SK-N-SH (cell line): ENCODE measurements around the gene RPL22. TPM values are rescaled to one million over a fixed set of nuclear protein-coding genes. Genes with fewer than 3 reads are reported as not detected.
A peak's percentile ranks its signal among the peaks of the same experiment; 100 is the strongest.

Source experiments
- CTCF ChIA-PET: fragments of 300-600, 350-600 bp; formaldehyde crosslinking; extraction: SDS; loops from one replicate; lab custom pipeline; 2021; lab: Yijun Ruan, JAX
- POLR2A ChIA-PET: fragments of 350-600 bp; sonication (Branson Sonifier 250); formaldehyde crosslinking; extraction: SDS; loops from one replicate; lab custom pipeline; 2020; ENCODE audit warnings: antibody characterized with exemption, inconsistent platforms; lab: Yijun Ruan, JAX
- DNase-seq: peaks from one replicate; pipeline ENCODE4 v3.0.0; 2012
- H2AFZ ChIP-seq: fragments of 200-600 bp; sonication (generic); 2 replicates; pipeline ENCODE4 v1.8.1; 2016; ENCODE audit warnings: antibody characterized with exemption, mild to moderate bottlenecking, low read depth
- H3F3A ChIP-seq: fragments of 200-600 bp; sonication (generic); replicated peaks from 2 replicates; pipeline ENCODE3; 2016; ENCODE audit warnings: antibody characterized with exemption, mild to moderate bottlenecking; ENCODE audit not compliant: insufficient read depth
- H3K27ac ChIP-seq, 2 experiments: fragments of 200-500 bp in 1 of 2; fragments of 200-600 bp in 1 of 2; sonication (Bioruptor generic) in 1 of 2; sonication (generic), shearing (Covaris generic) in 1 of 2; 2 replicates each; pipeline versions ENCODE4 v1.5.1 to v1.6.1; 2014 to 2016; ENCODE audit warnings: low read depth in 2 of 2, inconsistent platforms in 1 of 2, low read length in 1 of 2, mild to moderate bottlenecking in 1 of 2, mixed read lengths in 1 of 2
- H3K27me3 ChIP-seq: fragments of 200-600 bp; sonication (generic), shearing (Covaris generic); 2 replicates; pipeline ENCODE4 v1.6.1; 2016; ENCODE audit warnings: mixed run types; ENCODE audit not compliant: insufficient read depth
- H3K36me3 ChIP-seq, 2 experiments: fragments of 200-500 bp in 1 of 2; fragments of 200-600 bp in 1 of 2; sonication (Bioruptor generic) in 1 of 2; sonication (generic) in 1 of 2; replicated peaks in 1 of 2; 2 replicates each; pipeline versions ENCODE3 to v1.5.1; 2014 to 2016; ENCODE audit warnings: low read length in 1 of 2, mild to moderate bottlenecking in 1 of 2; ENCODE audit not compliant: insufficient read depth in 2 of 2, control insufficient read depth in 1 of 2
- H3K4me1 ChIP-seq, 2 experiments: fragments of 200-500 bp in 1 of 2; fragments of 200-600 bp in 1 of 2; sonication (Bioruptor generic) in 1 of 2; sonication (generic), shearing (Covaris generic) in 1 of 2; 2 replicates each; pipeline versions ENCODE4 v1.5.1 to v1.6.1; 2014 to 2016; ENCODE audit warnings: low read depth in 1 of 2, low read length in 1 of 2, mixed run types in 1 of 2; ENCODE audit not compliant: insufficient read depth in 2 of 2, control insufficient read depth in 1 of 2
- H3K4me2 ChIP-seq: fragments of 200-600 bp; sonication (generic), shearing (Covaris generic); 2 replicates; pipeline ENCODE4 v1.6.1; 2017; ENCODE audit warnings: mixed run types
- H3K4me3 ChIP-seq, 2 experiments: fragments of 200-500 bp in 1 of 2; fragments of 200-600 bp in 1 of 2; sonication (Bioruptor generic) in 1 of 2; sonication (generic), shearing (Covaris generic) in 1 of 2; 2 replicates each; pipeline versions ENCODE4 v1.5.1 to v1.8.1; 2014 to 2016; ENCODE audit warnings: low read depth in 2 of 2, inconsistent platforms in 1 of 2, low read length in 1 of 2, mild to moderate bottlenecking in 1 of 2, mixed read lengths in 1 of 2, moderate library complexity in 1 of 2
- H3K79me2 ChIP-seq: fragments of 200-600 bp; sonication (generic); 2 replicates; pipeline ENCODE4 v1.8.1; 2017; ENCODE audit warnings: mild to moderate bottlenecking; ENCODE audit not compliant: insufficient read depth
- H3K9ac ChIP-seq: fragments of 200-600 bp; sonication (generic); 2 replicates; pipeline ENCODE4 v1.6.1; 2017; ENCODE audit warnings: mixed run types
- H3K9me2 ChIP-seq: fragments of 200-600 bp; sonication (generic); 2 replicates; pipeline ENCODE4 v1.6.1; 2017; ENCODE audit warnings: mixed run types
- H3K9me3 ChIP-seq: fragments of 200-600 bp; sonication (generic); 2 replicates; pipeline ENCODE4 v1.6.1; 2017; ENCODE audit warnings: mixed run types, mild to moderate bottlenecking, moderate library complexity
- H4K20me1 ChIP-seq: fragments of 200-600 bp; sonication (generic); 2 replicates; pipeline ENCODE4 v1.6.1; 2017; ENCODE audit warnings: mild to moderate bottlenecking, mixed run types; ENCODE audit not compliant: insufficient read depth
- CHD2 ChIP-seq: fragments of 150-350 bp; IDR thresholded peaks from 2 replicates; pipeline ENCODE4 v1.6.1; 2018; ENCODE audit warnings: low read length; ENCODE audit not compliant: partially characterized antibody
- EP300 ChIP-seq, 2 experiments: IDR thresholded peaks; 2 replicates each; pipeline versions ENCODE4 v1.4.0 to v1.6.1; 2012; ENCODE audit warnings: borderline replicate concordance in 1 of 2, low read depth in 1 of 2, low read length in 1 of 2
- FOXJ3 ChIP-seq: sonication (generic); formaldehyde crosslinking; IDR thresholded peaks from 2 replicates; pipeline ENCODE4 v1.5.1; 2020; ENCODE audit warnings: mild to moderate bottlenecking, missing genetic modification reagents
- IRF3 ChIP-seq: fragments of 150-350 bp; IDR thresholded peaks from 2 replicates; pipeline ENCODE4 v1.6.1; 2016; ENCODE audit warnings: mild to moderate bottlenecking, low read depth, low read length
- MEF2A ChIP-seq: IDR thresholded peaks from 2 replicates; pipeline ENCODE4 v1.4.0; 2012; ENCODE audit warnings: low read depth, borderline replicate concordance
- MXI1 ChIP-seq: IDR thresholded peaks from 2 replicates; pipeline ENCODE4 v1.6.1; 2012; ENCODE audit warnings: mild to moderate bottlenecking, low read depth, low read length, improper control_type of control experiment
- POLR2AphosphoS5 ChIP-seq: IDR thresholded peaks from 2 replicates; pipeline ENCODE4 v1.6.1; 2012; ENCODE audit warnings: low read depth, low read length
- RAD21 ChIP-seq: IDR thresholded peaks from 2 replicates; pipeline ENCODE4 v1.6.1; 2012; ENCODE audit warnings: mild to moderate bottlenecking, low read length
- RCOR1 ChIP-seq: fragments of 150-350 bp; IDR thresholded peaks from 2 replicates; pipeline ENCODE4 v1.6.1; 2017; ENCODE audit warnings: antibody characterized with exemption, low read length
- TAF1 ChIP-seq: IDR thresholded peaks from 2 replicates; pipeline ENCODE4 v1.6.1; 2012; ENCODE audit warnings: low read depth, mild to moderate bottlenecking, low read length, moderate library complexity, borderline replicate concordance
- YY1 ChIP-seq: IDR thresholded peaks from 2 replicates; pipeline ENCODE4 v1.4.0; 2012; ENCODE audit warnings: low read depth, mild to moderate bottlenecking
- ZBTB33 ChIP-seq: IDR thresholded peaks from 2 replicates; pipeline ENCODE4 v1.4.0; 2012; ENCODE audit warnings: low read depth, borderline replicate concordance
- WGBS: methylation state at CpG from one replicate; pipeline ENCODE4 v1.1.6; 2017; ENCODE audit warnings: low lambda C conversion rate; 5-methylcytosine and 5-hydroxymethylcytosine counted together
- polyA plus RNA-seq, 3 experiments: library from polyadenylated mRNA; depleted of rRNA; stranded (reverse); fragments of >200 nt; gene quantifications; 2 replicates each; pipeline ENCODE4 v1.2.3, GENCODE V29; 2012

RPL22 gene
- polyA plus RNA-seq, 1 of the 3 experiments (the other 2 are of a cell fraction) = 140 TPM

DNA sequence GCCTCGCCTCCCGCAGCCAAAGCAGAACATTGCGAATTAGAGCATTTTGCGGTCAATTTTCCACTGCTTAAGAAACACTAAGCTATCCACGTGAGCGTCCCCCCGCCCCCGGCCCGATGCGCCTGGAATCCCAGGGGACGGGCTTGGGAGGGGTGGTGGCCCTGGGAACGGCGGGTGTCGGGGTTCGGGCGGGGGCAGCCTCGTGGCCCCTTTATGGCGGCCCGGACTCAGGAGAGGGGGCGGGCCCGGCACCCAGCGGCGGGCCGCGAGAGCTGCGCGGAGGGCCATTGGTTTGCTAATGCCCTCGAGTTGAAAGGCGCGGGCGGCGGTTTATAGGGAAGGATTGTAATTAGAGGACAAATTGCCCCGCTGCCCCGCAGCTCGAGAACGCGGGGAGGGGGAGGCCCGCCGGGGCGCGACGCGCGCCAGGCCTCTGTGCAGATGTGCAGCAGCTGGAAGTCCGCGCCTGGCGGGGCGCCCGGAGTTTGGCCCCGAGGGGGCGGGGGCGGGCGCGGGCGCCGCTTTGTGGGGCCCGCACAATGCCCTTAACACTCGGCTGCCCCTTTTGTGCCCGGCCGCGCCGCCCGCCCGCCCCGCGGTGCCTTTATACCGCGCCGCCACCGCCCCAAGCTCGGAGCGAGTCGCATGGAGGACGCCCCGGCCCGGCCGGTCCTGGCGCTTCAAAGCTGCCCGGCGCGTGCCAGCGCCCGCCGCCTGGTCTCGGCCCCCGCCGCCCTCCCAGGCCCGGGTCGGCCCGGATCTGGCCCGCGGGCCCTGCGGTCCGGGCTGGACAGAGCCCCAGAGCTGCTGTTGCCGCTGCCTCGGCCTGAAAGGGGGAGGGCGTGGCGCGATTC, 42.7 kb upstream of the RPL22 start:
- no peak overlapping the region for H3K27ac ChIP-seq
- no peaks in the 10 kb centered on the region for H3K9me2 ChIP-seq
- no peaks in the 10 kb centered on the region for H3K79me2 ChIP-seq
- H3K4me1 ChIP-seq = no peaks in the 10 kb centered on the region; a peak in 1 of 4 replicates
- POLR2A ChIA-PET = no interaction called here
- peak; percentile 71 for DNase-seq
- no peaks in the 10 kb centered on the region for H3K9me3 ChIP-seq
- 67% methylated on average over 19 of the region's 99 CpGs for WGBS
- TF ChIP-seq POLR2AphosphoS5 = no peak
- no peak for TF ChIP-seq RCOR1
- TF ChIP-seq YY1 = no peak
- TF ChIP-seq IRF3 = no peak
- TF ChIP-seq MEF2A = no peak
- no peak for TF ChIP-seq MXI1
- no peak for TF ChIP-seq RAD21
- TF ChIP-seq ZBTB33 = no peak
- TF ChIP-seq FOXJ3 (CRISPR knock-in tag) = no peak
- no peak for TF ChIP-seq EP300 (IDR thresholded peaks at IDR 0.05; ENCODE audit: borderline replicate concordance in 1 of 2, low read depth in 1 of 2, low read length in 1 of 2)
- TF ChIP-seq TAF1 = no peak
- H4K20me1 ChIP-seq = peaks cover 3% of the 10 kb centered on the region; the same call in 1 of the 2 replicates
- no peak overlapping the region for H3K9ac ChIP-seq
- CTCF ChIA-PET = interaction anchor here (0.7 to 7.1 kb wide), 11 partner anchors 37 to 208 kb away, joined by 3 to 100 read pairs (median 3); no protein-coding TSS in a partner anchor
- H3K4me3 ChIP-seq = no peak overlapping the region
- H3K36me3 ChIP-seq = no peaks in the 10 kb centered on the region
- no peak overlapping the region for H3K4me2 ChIP-seq
- no peak overlapping the region for H2AFZ ChIP-seq
- no peaks in the 10 kb centered on the region for H3F3A ChIP-seq
- H3K27me3 ChIP-seq = no peaks in the 10 kb centered on the region

DNA sequence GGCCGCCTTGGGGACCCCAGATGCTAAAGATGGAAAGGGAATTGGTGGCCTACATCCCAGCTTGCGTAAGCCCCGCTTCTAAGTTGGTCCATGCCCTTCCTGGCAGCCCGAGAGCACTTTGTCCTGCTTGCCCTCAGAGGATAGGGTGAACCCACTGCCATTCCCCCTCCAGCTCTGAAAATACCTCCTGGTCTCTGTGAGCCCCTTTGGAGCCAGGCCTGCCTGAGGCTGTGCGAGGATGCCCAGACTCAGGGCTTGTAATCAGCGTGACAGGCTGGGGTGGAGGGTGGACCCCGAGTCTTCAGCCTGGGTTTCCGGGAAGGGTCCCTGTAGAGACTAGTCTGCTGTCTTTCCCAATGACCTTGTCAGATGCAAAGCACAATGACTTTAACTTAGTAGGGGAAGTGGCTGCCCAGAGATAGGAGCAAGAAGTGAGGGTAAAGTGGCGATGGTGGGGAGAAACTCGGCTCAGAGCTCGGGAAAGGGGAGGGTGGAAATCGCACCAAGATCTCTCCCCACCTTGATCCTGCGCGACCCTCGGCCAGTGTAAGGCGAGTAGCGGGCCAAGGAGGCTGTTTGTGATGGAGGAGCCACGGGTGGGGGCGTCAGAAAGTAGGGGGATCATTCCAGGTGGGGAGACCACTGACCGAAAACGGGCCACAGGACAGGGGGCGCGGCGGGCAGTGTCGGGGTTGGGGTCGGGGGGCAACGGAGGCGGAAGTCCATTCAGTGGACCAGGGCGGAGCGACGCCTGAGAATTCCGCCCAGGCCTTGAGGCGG, 41.9 kb upstream of the RPL22 start:
- TF ChIP-seq CHD2 (no peak), TAF1 (no peak), RAD21 (no peak), IRF3 (no peak), MEF2A (no peak)
- TF ChIP-seq, all 33 proteins: peak for 0
- no peaks in the 10 kb centered on the region for H3K9me3 ChIP-seq
- no peaks in the 10 kb centered on the region for H3F3A ChIP-seq
- H3K4me2 ChIP-seq = no peak overlapping the region
- H3K9ac ChIP-seq = no peak overlapping the region
- 87% methylated on average over 27 of the region's 33 CpGs for WGBS
- DNase-seq = no peak
- no peaks in the 10 kb centered on the region for H3K79me2 ChIP-seq
- no peak overlapping the region for H2AFZ ChIP-seq
- H3K4me1 ChIP-seq = no peaks in the 10 kb centered on the region; a peak in 1 of 4 replicates
- H3K9me2 ChIP-seq = no peaks in the 10 kb centered on the region
- H3K36me3 ChIP-seq = no peaks in the 10 kb centered on the region
- ChIA-PET POLR2A (no interaction called here), CTCF (interaction anchor here (0.9 to 1.4 kb wide), 8 partner anchors 32 to 208 kb away, joined by 3 to 4 read pairs (median 4); no protein-coding TSS in a partner anchor)
- no peak overlapping the region for H3K4me3 ChIP-seq
- H4K20me1 ChIP-seq = no peaks in the 10 kb centered on the region; the same call in 1 of the 2 replicates
- no peak overlapping the region for H3K27ac ChIP-seq
- no peaks in the 10 kb centered on the region for H3K27me3 ChIP-seq
